Activated CD4-positive, alpha-beta T cell treated with anti-CD3 and anti-CD28 coated beads for 1 hour (primary cell): ENCODE measurements around the gene PALMD.

Experiments used
- DNase-seq: peaks from one replicate; pipeline ENCODE4 v3.0.0-alpha.2; 2020

PALMD gene

GRCh38 chr1:99645699-99646531, at the start of gene PALMD:
Gene PALMD, plus strand, starts transcription at chr1:99646113. Its CDS starts 205 bp downstream, at chr1:99646318.
- no peak for DNase-seq

GRCh38 chr1:99598738-99599411, 47.0 kb upstream of the PALMD start:
- DNase-seq, result no peak

GRCh38 chr1:99599678-99600175, 46.2 kb upstream of the PALMD start:
- DNase-seq, result no peak

- no peak for DNase-seq
These were observed 45.1 kb upstream of the PALMD start for GRCh38 chr1:99600782-99601181.

GRCh38 chr1:99601208-99601607, 44.7 kb upstream of the PALMD start:
- DNase-seq, result no peak

GRCh38 chr1:99601709-99602403, 44.1 kb upstream of the PALMD start:
- DNase-seq, result no peak

- DNase-seq, result no peak
These were observed 43.4 kb upstream of the PALMD start for GRCh38 chr1:99602404-99602969.

- no peak for DNase-seq
These were observed 42.0 kb upstream of the PALMD start for GRCh38 chr1:99603699-99604560.

- DNase-seq, result no peak
These were observed 39.6 kb upstream of the PALMD start for GRCh38 chr1:99606306-99606705.

- DNase-seq, result no peak
These were observed 38.3 kb upstream of the PALMD start for GRCh38 chr1:99607590-99607989.

- no peak for DNase-seq
These were observed 37.9 kb upstream of the PALMD start for GRCh38 chr1:99608058-99608457.

GRCh38 chr1:99613716-99614115, 32.2 kb upstream of the PALMD start:
- DNase-seq, result no peak

GRCh38 chr1:99614728-99615127, 31.2 kb upstream of the PALMD start:
- no peak for DNase-seq

GRCh38 chr1:99619583-99619982, 26.3 kb upstream of the PALMD start:
- DNase-seq, result no peak

- no peak for DNase-seq
These were observed 24.5 kb upstream of the PALMD start for GRCh38 chr1:99621340-99621901.

- no peak for DNase-seq
These were observed 23.1 kb upstream of the PALMD start for GRCh38 chr1:99622702-99623347.

- no peak for DNase-seq
These were observed 22.4 kb upstream of the PALMD start for GRCh38 chr1:99623554-99623953.

GRCh38 chr1:99627615-99628014, 18.3 kb upstream of the PALMD start:
- no peak for DNase-seq

- DNase-seq, result no peak
These were observed 16.7 kb upstream of the PALMD start for GRCh38 chr1:99629164-99629563.

GRCh38 chr1:99634971-99635624, 10.8 kb upstream of the PALMD start:
- DNase-seq, result no peak

- no peak for DNase-seq
These were observed 10.2 kb upstream of the PALMD start for GRCh38 chr1:99635664-99636063.
